Measurements from ENCODE around the gene LCLAT1.

- no peak for TF ChIP-seq CTCF (IDR thresholded peaks at IDR 0.05; ENCODE audit: low read depth, low read length)
- no peak for TF ChIP-seq EZH2phosphoT487 (IDR thresholded peaks at IDR 0.05; ENCODE audit: low read depth)
These were observed 135.5 kb downstream of the LCLAT1 start for GRCh38 chr2:30582521-30582920.

Measured in OCI-LY3 (cell line).